Endothelial cell (in vitro differentiated cells): ENCODE data around the gene HES4. TPM values are rescaled to one million over a fixed set of nuclear protein-coding genes. Genes with fewer than 3 reads are reported as not detected.

ENCODE experiments used
- DNase-seq: peaks from one replicate; pipeline ENCODE4 v3.0.0; 2021; ENCODE audit warnings: low spot score
- H3K27ac Mint-ChIP-seq: one replicate; pipeline ENCODE4 v1.8.0; 2021; ENCODE audit warnings: mixed read lengths, inconsistent platforms; ENCODE audit not compliant: unreplicated experiment
- H3K27me3 Mint-ChIP-seq: one replicate; pipeline ENCODE4 v1.8.0; 2021; ENCODE audit warnings: mild to moderate bottlenecking, moderate library complexity, mixed read lengths, inconsistent platforms; ENCODE audit not compliant: unreplicated experiment
- H3K36me3 Mint-ChIP-seq: one replicate; pipeline ENCODE4 v1.8.0; 2021; ENCODE audit warnings: mild to moderate bottlenecking, low read depth, mixed read lengths, inconsistent platforms; ENCODE audit not compliant: unreplicated experiment
- H3K4me1 Mint-ChIP-seq: one replicate; pipeline ENCODE4 v1.8.0; 2021; ENCODE audit warnings: mild to moderate bottlenecking, mixed read lengths, inconsistent platforms; ENCODE audit not compliant: unreplicated experiment
- H3K4me3 Mint-ChIP-seq: one replicate; pipeline ENCODE4 v1.8.0; 2021; ENCODE audit warnings: mild to moderate bottlenecking, mixed read lengths, inconsistent platforms; ENCODE audit not compliant: unreplicated experiment
- H3K9me3 Mint-ChIP-seq: one replicate; pipeline ENCODE4 v1.8.0; 2021; ENCODE audit warnings: mixed read lengths, inconsistent platforms; ENCODE audit not compliant: unreplicated experiment
- CTCF ChIP-seq: fragments of 200-600 bp; sonication (generic); IDR thresholded peaks from one replicate; pipeline ENCODE4 v1.5.0; 2021; ENCODE audit warnings: antibody characterized with exemption; ENCODE audit not compliant: unreplicated experiment
- total RNA-seq: library from RNA; stranded (reverse); fragmentation: NEBNext Ultra II Directional; extraction: Animal tissue kit (Norgen Biotek cat#: 25700); gene quantifications from one replicate; pipeline ENCODE4 v1.2.1, GENCODE V29; 2021; ENCODE audit not compliant: unreplicated experiment

HES4 gene
- total RNA-seq, 1 donor from 2014 or later, result 144 TPM

GRCh38 chr1:961132-961669 lies 38.7 kb downstream of the HES4 start:
- H3K9me3 Mint-ChIP-seq, result no peaks in the 10 kb centered on the region
- no peak for DNase-seq
- TF ChIP-seq CTCF, result no peak
- no peak overlapping the region for H3K27ac Mint-ChIP-seq
- H3K4me1 Mint-ChIP-seq, result peaks cover 7% of the 10 kb centered on the region
- peaks cover 13% of the 10 kb centered on the region for H3K36me3 Mint-ChIP-seq
- H3K27me3 Mint-ChIP-seq, result peaks cover 9% of the 10 kb centered on the region
- no peak overlapping the region for H3K4me3 Mint-ChIP-seq

- Mint-ChIP-seq H3K9me3 (no peaks in the 10 kb centered on the region), H3K27ac (no peak within 1 kb of the TSS), H3K27me3 (peaks cover 9% of the 10 kb centered on the region), H3K36me3 (peaks cover 13% of the 10 kb centered on the region), H3K4me3 (no peak within 1 kb of the TSS), H3K4me1 (peaks cover 7% of the 10 kb centered on the region)
- TF ChIP-seq CTCF, result no peak
- peak; percentile 75 for DNase-seq
These were observed 39.4 kb downstream of the HES4 start, which contains the start of gene KLHL17 for GRCh38 chr1:960363-961131. TSS of gene KLHL17 (plus strand) at chr1:960584. CDS start at chr1:960694, 110 bp downstream.

- no peak for TF ChIP-seq CTCF
- DNase-seq, result no peak
- no peaks in the 10 kb centered on the region for H3K9me3 Mint-ChIP-seq
- no peak overlapping the region for H3K27ac Mint-ChIP-seq
- peaks cover 18% of the 10 kb centered on the region for H3K36me3 Mint-ChIP-seq
- peaks cover 7% of the 10 kb centered on the region for H3K4me1 Mint-ChIP-seq
- H3K27me3 Mint-ChIP-seq, result peaks cover 9% of the 10 kb centered on the region
- H3K4me3 Mint-ChIP-seq, result no peak overlapping the region
These were observed 40.0 kb downstream of the HES4 start for GRCh38 chr1:959731-960362.

- peaks cover 22% of the 10 kb centered on the region for H3K36me3 Mint-ChIP-seq
- peaks cover 7% of the 10 kb centered on the region for H3K4me1 Mint-ChIP-seq
- TF ChIP-seq CTCF, result no peak
- H3K9me3 Mint-ChIP-seq, result no peaks in the 10 kb centered on the region
- H3K27me3 Mint-ChIP-seq, result peaks cover 12% of the 10 kb centered on the region
- peak; percentile 95 for DNase-seq
- peak within 1 kb of the TSS; percentile 49 for H3K27ac Mint-ChIP-seq
- peak within 1 kb of the TSS; percentile 94 for H3K4me3 Mint-ChIP-seq
These were observed 40.8 kb downstream of the HES4 start, which contains the start of gene NOC2L for GRCh38 chr1:958823-959730. TSS of gene NOC2L (minus strand) at chr1:959256. CDS start at chr1:959240, 16 bp downstream.
